SK-N-SH (cell line): ENCODE data around the gene ATP6V1B1. TPM values are rescaled to one million over a fixed set of nuclear protein-coding genes. Genes with fewer than 3 reads are reported as not detected.

ENCODE experiments used
- CTCF ChIA-PET: fragments of 300-600, 350-600 bp; formaldehyde crosslinking; extraction: SDS; loops from one replicate; lab custom pipeline; 2021; lab: Yijun Ruan, JAX
- POLR2A ChIA-PET: fragments of 350-600 bp; sonication (Branson Sonifier 250); formaldehyde crosslinking; extraction: SDS; loops from one replicate; lab custom pipeline; 2020; ENCODE audit warnings: antibody characterized with exemption, inconsistent platforms; lab: Yijun Ruan, JAX
- DNase-seq: peaks from one replicate; pipeline ENCODE4 v3.0.0; 2012
- H2AFZ ChIP-seq: fragments of 200-600 bp; sonication (generic); 2 replicates; pipeline ENCODE4 v1.8.1; 2016; ENCODE audit warnings: antibody characterized with exemption, mild to moderate bottlenecking, low read depth
- H3F3A ChIP-seq: fragments of 200-600 bp; sonication (generic); replicated peaks from 2 replicates; pipeline ENCODE3; 2016; ENCODE audit warnings: antibody characterized with exemption, mild to moderate bottlenecking; ENCODE audit not compliant: insufficient read depth
- H3K27ac ChIP-seq, 2 experiments: fragments of 200-500 bp in 1 of 2; fragments of 200-600 bp in 1 of 2; sonication (Bioruptor generic) in 1 of 2; sonication (generic), shearing (Covaris generic) in 1 of 2; 2 replicates each; pipeline versions ENCODE4 v1.5.1 to v1.6.1; 2014 to 2016; ENCODE audit warnings: low read depth in 2 of 2, inconsistent platforms in 1 of 2, low read length in 1 of 2, mild to moderate bottlenecking in 1 of 2, mixed read lengths in 1 of 2
- H3K27me3 ChIP-seq: fragments of 200-600 bp; sonication (generic), shearing (Covaris generic); 2 replicates; pipeline ENCODE4 v1.6.1; 2016; ENCODE audit warnings: mixed run types; ENCODE audit not compliant: insufficient read depth
- H3K36me3 ChIP-seq, 2 experiments: fragments of 200-500 bp in 1 of 2; fragments of 200-600 bp in 1 of 2; sonication (Bioruptor generic) in 1 of 2; sonication (generic) in 1 of 2; replicated peaks in 1 of 2; 2 replicates each; pipeline versions ENCODE3 to v1.5.1; 2014 to 2016; ENCODE audit warnings: low read length in 1 of 2, mild to moderate bottlenecking in 1 of 2; ENCODE audit not compliant: insufficient read depth in 2 of 2, control insufficient read depth in 1 of 2
- H3K4me1 ChIP-seq, 2 experiments: fragments of 200-500 bp in 1 of 2; fragments of 200-600 bp in 1 of 2; sonication (Bioruptor generic) in 1 of 2; sonication (generic), shearing (Covaris generic) in 1 of 2; 2 replicates each; pipeline versions ENCODE4 v1.5.1 to v1.6.1; 2014 to 2016; ENCODE audit warnings: low read depth in 1 of 2, low read length in 1 of 2, mixed run types in 1 of 2; ENCODE audit not compliant: insufficient read depth in 2 of 2, control insufficient read depth in 1 of 2
- H3K4me2 ChIP-seq: fragments of 200-600 bp; sonication (generic), shearing (Covaris generic); 2 replicates; pipeline ENCODE4 v1.6.1; 2017; ENCODE audit warnings: mixed run types
- H3K4me3 ChIP-seq, 2 experiments: fragments of 200-500 bp in 1 of 2; fragments of 200-600 bp in 1 of 2; sonication (Bioruptor generic) in 1 of 2; sonication (generic), shearing (Covaris generic) in 1 of 2; 2 replicates each; pipeline versions ENCODE4 v1.5.1 to v1.8.1; 2014 to 2016; ENCODE audit warnings: low read depth in 2 of 2, inconsistent platforms in 1 of 2, low read length in 1 of 2, mild to moderate bottlenecking in 1 of 2, mixed read lengths in 1 of 2, moderate library complexity in 1 of 2
- H3K79me2 ChIP-seq: fragments of 200-600 bp; sonication (generic); 2 replicates; pipeline ENCODE4 v1.8.1; 2017; ENCODE audit warnings: mild to moderate bottlenecking; ENCODE audit not compliant: insufficient read depth
- H3K9ac ChIP-seq: fragments of 200-600 bp; sonication (generic); 2 replicates; pipeline ENCODE4 v1.6.1; 2017; ENCODE audit warnings: mixed run types
- H3K9me2 ChIP-seq: fragments of 200-600 bp; sonication (generic); 2 replicates; pipeline ENCODE4 v1.6.1; 2017; ENCODE audit warnings: mixed run types
- H3K9me3 ChIP-seq: fragments of 200-600 bp; sonication (generic); 2 replicates; pipeline ENCODE4 v1.6.1; 2017; ENCODE audit warnings: mixed run types, mild to moderate bottlenecking, moderate library complexity
- H4K20me1 ChIP-seq: fragments of 200-600 bp; sonication (generic); 2 replicates; pipeline ENCODE4 v1.6.1; 2017; ENCODE audit warnings: mild to moderate bottlenecking, mixed run types; ENCODE audit not compliant: insufficient read depth
- ELF1 ChIP-seq: IDR thresholded peaks from 2 replicates; pipeline ENCODE4 v1.4.0; 2012
- EP300 ChIP-seq, 2 experiments: IDR thresholded peaks; 2 replicates each; pipeline versions ENCODE4 v1.4.0 to v1.6.1; 2012; ENCODE audit warnings: borderline replicate concordance in 1 of 2, low read depth in 1 of 2, low read length in 1 of 2
- FOSL2 ChIP-seq: IDR thresholded peaks from 2 replicates; pipeline ENCODE4 v1.4.0; 2012; ENCODE audit warnings: low read depth, mild to moderate bottlenecking, moderate library complexity, borderline replicate concordance
- FOXJ3 ChIP-seq: sonication (generic); formaldehyde crosslinking; IDR thresholded peaks from 2 replicates; pipeline ENCODE4 v1.5.1; 2020; ENCODE audit warnings: mild to moderate bottlenecking, missing genetic modification reagents
- FOXM1 ChIP-seq: IDR thresholded peaks from 2 replicates; pipeline ENCODE4 v1.4.0; 2012; ENCODE audit warnings: low read depth, mild to moderate bottlenecking
- GABPA ChIP-seq: IDR thresholded peaks from 2 replicates; pipeline ENCODE4 v1.4.0; 2012; ENCODE audit warnings: low read depth, mild to moderate bottlenecking
- JUND ChIP-seq: IDR thresholded peaks from 2 replicates; pipeline ENCODE4 v1.4.0; 2012
- NFIC ChIP-seq: IDR thresholded peaks from 2 replicates; pipeline ENCODE4 v1.4.0; 2012; ENCODE audit warnings: borderline replicate concordance
- NRF1 ChIP-seq: IDR thresholded peaks from 2 replicates; pipeline ENCODE4 v1.6.1; 2012; ENCODE audit warnings: low read depth, mild to moderate bottlenecking, low read length
- POLR2AphosphoS5 ChIP-seq: IDR thresholded peaks from 2 replicates; pipeline ENCODE4 v1.6.1; 2012; ENCODE audit warnings: low read depth, low read length
- RFX5 ChIP-seq: IDR thresholded peaks from 2 replicates; pipeline ENCODE4 v1.6.1; 2012; ENCODE audit warnings: mild to moderate bottlenecking, improper control_type of control experiment, low read length
- SIN3A ChIP-seq: IDR thresholded peaks from 2 replicates; pipeline ENCODE4 v1.6.1; 2012; ENCODE audit warnings: low read depth, mild to moderate bottlenecking, low read length, moderate library complexity, borderline replicate concordance
- SMC3 ChIP-seq: IDR thresholded peaks from 2 replicates; pipeline ENCODE4 v1.6.1; 2012; ENCODE audit warnings: low read depth, low read length, improper control_type of control experiment
- TEAD4 ChIP-seq: IDR thresholded peaks from 2 replicates; pipeline ENCODE4 v1.4.0; 2012; ENCODE audit warnings: mild to moderate bottlenecking, borderline replicate concordance; ENCODE audit not compliant: insufficient read depth
- WGBS: methylation state at CpG from one replicate; pipeline ENCODE4 v1.1.6; 2017; ENCODE audit warnings: low lambda C conversion rate; 5-methylcytosine and 5-hydroxymethylcytosine counted together
- polyA plus RNA-seq, 3 experiments: library from polyadenylated mRNA; depleted of rRNA; stranded (reverse); fragments of >200 nt; gene quantifications; 2 replicates each; pipeline ENCODE4 v1.2.3, GENCODE V29; 2012
- TF ChIP-seq, protein P1 (sequence below): fragments of 150-350 bp; IDR thresholded peaks from 2 replicates; pipeline ENCODE4 v1.6.1; 2016; ENCODE audit warnings: mild to moderate bottlenecking, low read depth, low read length
- TF ChIP-seq, protein P2 (sequence below): IDR thresholded peaks from 2 replicates; pipeline ENCODE4 v1.4.0; 2012; ENCODE audit warnings: low read depth, borderline replicate concordance
- TF ChIP-seq, protein P3 (sequence below): IDR thresholded peaks from 2 replicates; pipeline ENCODE4 v1.4.0; 2012; ENCODE audit warnings: low read depth

Gene ATP6V1B1
- polyA plus RNA-seq (2012; rRNA removed) = 4.9 and 6.1 TPM in 2 replicates
- 0.31 and 1.3 TPM in 2 replicates for polyA plus RNA-seq (2012; cell fraction: cytosol; rRNA removed)
- 60.6 and 71.8 TPM in 2 replicates for polyA plus RNA-seq (2012; cell fraction: nucleus; rRNA removed)

DNA sequence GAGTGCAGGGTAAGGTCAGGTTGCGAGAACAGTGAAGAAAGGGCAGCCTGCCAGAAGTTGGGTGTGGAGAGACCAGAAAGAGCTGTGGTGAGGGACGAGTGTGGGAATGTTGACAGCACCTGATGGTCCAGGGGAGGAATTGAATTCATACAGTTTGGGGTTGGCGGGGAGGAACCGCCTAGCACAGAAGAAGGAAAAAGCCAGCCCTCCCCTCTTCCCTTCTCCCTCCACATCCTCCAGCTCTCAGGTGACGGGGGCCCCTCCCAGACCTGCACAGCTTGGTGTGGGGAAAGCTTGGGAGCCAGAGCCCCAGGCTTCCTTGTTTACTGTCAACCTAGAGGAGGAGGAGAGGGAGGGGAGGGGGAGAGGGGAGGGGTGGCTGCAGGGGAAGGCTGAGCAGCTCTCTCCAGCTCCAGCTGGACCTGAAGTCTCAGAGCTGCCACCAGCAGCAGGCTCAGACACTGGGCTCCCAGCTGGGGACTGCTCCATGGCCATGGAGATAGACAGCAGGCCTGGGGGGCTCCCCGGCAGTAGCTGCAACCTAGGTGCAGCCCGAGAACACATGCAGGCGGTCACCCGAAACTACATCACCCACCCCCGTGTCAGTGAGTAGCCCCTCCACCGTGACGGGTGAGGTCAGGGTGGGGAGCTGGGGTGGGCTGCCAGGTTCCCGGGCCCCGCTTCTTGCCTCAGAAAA, at the start of gene ATP6V1B1:
Gene ATP6V1B1 (plus strand): TSS at position 433 of the 697 bp plus-strand sequence. CDS start 55 bp downstream, at position 488.
- no peaks in the 10 kb centered on the region for H4K20me1 ChIP-seq
- no peak within 1 kb of the TSS for H3K4me3 ChIP-seq
- H3K4me2 ChIP-seq = no peak within 1 kb of the TSS
- no peaks in the 10 kb centered on the region for H3K36me3 ChIP-seq
- no peak within 1 kb of the TSS for H3K9ac ChIP-seq
- no peaks in the 10 kb centered on the region for H3K9me3 ChIP-seq
- POLR2A ChIA-PET = no interaction called here
- H2AFZ ChIP-seq = no peak within 1 kb of the TSS
- no peak for DNase-seq
- no peak for TF ChIP-seq POLR2AphosphoS5
- no peak for TF ChIP-seq JUND
- TF ChIP-seq EP300 (IDR thresholded peaks at IDR 0.05; ENCODE audit: borderline replicate concordance in 1 of 2, low read depth in 1 of 2, low read length in 1 of 2) = no peak
- TF ChIP-seq TEAD4 = no peak
- TF ChIP-seq FOSL2 = no peak
- no peak for TF ChIP-seq RFX5
- TF ChIP-seq, protein P1, sequence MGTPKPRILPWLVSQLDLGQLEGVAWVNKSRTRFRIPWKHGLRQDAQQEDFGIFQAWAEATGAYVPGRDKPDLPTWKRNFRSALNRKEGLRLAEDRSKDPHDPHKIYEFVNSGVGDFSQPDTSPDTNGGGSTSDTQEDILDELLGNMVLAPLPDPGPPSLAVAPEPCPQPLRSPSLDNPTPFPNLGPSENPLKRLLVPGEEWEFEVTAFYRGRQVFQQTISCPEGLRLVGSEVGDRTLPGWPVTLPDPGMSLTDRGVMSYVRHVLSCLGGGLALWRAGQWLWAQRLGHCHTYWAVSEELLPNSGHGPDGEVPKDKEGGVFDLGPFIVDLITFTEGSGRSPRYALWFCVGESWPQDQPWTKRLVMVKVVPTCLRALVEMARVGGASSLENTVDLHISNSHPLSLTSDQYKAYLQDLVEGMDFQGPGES = no peak
- no peak for TF ChIP-seq GABPA
- no peak for TF ChIP-seq NRF1
- TF ChIP-seq NFIC = no peak
- no peak for TF ChIP-seq FOXM1
- no peak for TF ChIP-seq ELF1
- TF ChIP-seq, protein P2, sequence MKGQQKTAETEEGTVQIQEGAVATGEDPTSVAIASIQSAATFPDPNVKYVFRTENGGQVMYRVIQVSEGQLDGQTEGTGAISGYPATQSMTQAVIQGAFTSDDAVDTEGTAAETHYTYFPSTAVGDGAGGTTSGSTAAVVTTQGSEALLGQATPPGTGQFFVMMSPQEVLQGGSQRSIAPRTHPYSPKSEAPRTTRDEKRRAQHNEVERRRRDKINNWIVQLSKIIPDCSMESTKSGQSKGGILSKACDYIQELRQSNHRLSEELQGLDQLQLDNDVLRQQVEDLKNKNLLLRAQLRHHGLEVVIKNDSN = no peak
- no peak for TF ChIP-seq SIN3A
- TF ChIP-seq SMC3 = no peak
- TF ChIP-seq FOXJ3 (CRISPR knock-in tag) = no peak
- TF ChIP-seq, protein P3, sequence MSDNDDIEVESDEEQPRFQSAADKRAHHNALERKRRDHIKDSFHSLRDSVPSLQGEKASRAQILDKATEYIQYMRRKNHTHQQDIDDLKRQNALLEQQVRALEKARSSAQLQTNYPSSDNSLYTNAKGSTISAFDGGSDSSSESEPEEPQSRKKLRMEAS = no peak
- TF ChIP-seq, all 33 proteins: peak for 0
- no peaks in the 10 kb centered on the region for H3K79me2 ChIP-seq
- H3F3A ChIP-seq = no peaks in the 10 kb centered on the region
- no peaks in the 10 kb centered on the region for H3K9me2 ChIP-seq
- WGBS = 73% methylated on average over 5 of the region's 14 CpGs
- H3K4me1 ChIP-seq = peaks cover 0 to 5% of the 10 kb centered on the region in 2 experiments; a peak in 1 of 4 replicates
- H3K27ac ChIP-seq = no peak within 1 kb of the TSS
- CTCF ChIA-PET = interaction anchor here (1.1 to 7.5 kb wide), 4 partner anchors 11 to 63 kb away, joined by 3 to 79 read pairs (median 15); no protein-coding TSS in a partner anchor
- no peaks in the 10 kb centered on the region for H3K27me3 ChIP-seq
